ENCODE results near the gene DGKI. TPM values are rescaled to one million over a fixed set of nuclear protein-coding genes. Genes with fewer than 3 reads are reported as not detected.

DGKI gene
- total and polyA plus RNA-seq, 11 donors, result 0.36 to 4.6 (median 1.0) TPM

DNA sequence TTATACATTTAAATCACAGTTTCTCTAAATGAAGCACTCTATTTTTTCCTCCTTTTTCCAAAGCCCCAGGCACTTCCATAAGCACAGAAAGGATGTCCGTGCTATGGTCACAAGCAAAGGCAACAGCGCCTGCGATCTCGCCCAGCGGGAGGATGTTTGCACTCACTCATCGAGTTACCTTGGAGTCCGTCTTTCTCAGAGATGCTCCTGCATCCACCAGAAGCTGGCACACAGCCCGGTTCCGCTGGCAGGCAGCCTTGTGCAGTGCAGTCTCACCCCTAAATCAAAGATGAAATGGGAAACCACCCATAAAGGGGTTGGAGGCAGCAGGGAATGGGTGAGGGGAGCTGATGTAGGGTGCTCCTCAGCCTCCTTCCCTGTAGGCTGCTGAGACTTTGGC is 451.4 kb downstream of the DGKI start:
- no peaks in the 10 kb centered on the region for H3K27me3 ChIP-seq
- WGBS, 4 donors, result 80 to 85% (median 82%) methylated on average over 9 of the region's 9 CpGs
- no peaks in the 10 kb centered on the region for H3K4me1 ChIP-seq
- ATAC-seq, result no peak
- no peak overlapping the region for H3K27ac ChIP-seq
- intact Hi-C loops (cut with DNase I), result no loop called here
- H3K36me3 ChIP-seq, result no peaks in the 10 kb centered on the region
- TF ChIP-seq POLR2A (IDR thresholded peaks at IDR 0.05), result no peak
- TF ChIP-seq, protein P1, sequence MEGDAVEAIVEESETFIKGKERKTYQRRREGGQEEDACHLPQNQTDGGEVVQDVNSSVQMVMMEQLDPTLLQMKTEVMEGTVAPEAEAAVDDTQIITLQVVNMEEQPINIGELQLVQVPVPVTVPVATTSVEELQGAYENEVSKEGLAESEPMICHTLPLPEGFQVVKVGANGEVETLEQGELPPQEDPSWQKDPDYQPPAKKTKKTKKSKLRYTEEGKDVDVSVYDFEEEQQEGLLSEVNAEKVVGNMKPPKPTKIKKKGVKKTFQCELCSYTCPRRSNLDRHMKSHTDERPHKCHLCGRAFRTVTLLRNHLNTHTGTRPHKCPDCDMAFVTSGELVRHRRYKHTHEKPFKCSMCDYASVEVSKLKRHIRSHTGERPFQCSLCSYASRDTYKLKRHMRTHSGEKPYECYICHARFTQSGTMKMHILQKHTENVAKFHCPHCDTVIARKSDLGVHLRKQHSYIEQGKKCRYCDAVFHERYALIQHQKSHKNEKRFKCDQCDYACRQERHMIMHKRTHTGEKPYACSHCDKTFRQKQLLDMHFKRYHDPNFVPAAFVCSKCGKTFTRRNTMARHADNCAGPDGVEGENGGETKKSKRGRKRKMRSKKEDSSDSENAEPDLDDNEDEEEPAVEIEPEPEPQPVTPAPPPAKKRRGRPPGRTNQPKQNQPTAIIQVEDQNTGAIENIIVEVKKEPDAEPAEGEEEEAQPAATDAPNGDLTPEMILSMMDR (IDR thresholded peaks at IDR 0.05), result no peak
- no peaks in the 10 kb centered on the region for H3K9me3 ChIP-seq
- no peak for DNase-seq
- H3K4me3 ChIP-seq, result no peak overlapping the region

DNA sequence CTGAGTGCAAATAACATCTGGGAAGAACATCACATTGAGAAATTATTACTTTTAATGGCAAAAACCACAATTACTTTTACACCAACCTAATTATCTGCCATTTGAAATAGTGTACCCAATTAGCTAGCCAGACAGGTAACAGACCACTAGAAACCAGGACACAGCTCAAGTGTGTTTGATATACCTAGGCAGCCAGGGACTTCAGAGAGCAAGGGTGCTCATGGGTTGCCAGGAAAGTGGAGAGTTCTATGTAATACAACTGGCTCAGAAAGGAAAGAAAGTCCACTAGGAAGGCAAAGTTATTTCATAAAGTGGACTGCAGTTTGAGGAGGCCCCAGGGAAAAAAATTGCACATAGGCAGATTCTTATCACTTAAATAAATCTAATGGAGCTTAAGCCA is 453.2 kb downstream of the DGKI start:
- Histone ChIP-seq H3K27me3 (no peaks in the 10 kb centered on the region), H3K4me3 (no peak overlapping the region), H3K9me3 (no peaks in the 10 kb centered on the region), H3K27ac (no peak overlapping the region), H3K36me3 (no peaks in the 10 kb centered on the region), H3K4me1 (no peaks in the 10 kb centered on the region)
- no peak for DNase-seq
- no peak for ATAC-seq
- TF ChIP-seq POLR2A (IDR thresholded peaks at IDR 0.05), result no peak
- TF ChIP-seq, protein P1 (IDR thresholded peaks at IDR 0.05), result no peak
- intact Hi-C loops (cut with DNase I), result no loop called here

DNA sequence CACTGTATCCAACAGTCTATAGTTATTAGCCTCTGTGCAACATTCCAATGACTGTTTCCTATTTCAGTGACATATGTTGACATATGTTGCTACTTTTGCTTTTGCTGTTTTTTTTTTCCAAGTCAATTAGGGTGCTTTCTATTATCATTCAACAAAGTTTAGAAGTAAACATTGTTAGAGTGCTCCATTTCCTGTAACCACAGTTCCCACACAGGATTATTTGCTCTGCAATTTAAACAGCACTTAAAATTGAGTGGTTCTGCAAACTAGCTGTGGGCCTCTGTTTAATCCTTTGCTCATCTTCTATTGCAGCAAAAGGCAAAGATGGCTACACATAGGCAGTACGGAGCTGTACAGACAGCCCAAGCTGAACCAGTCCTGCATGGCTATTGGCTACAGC is 456.7 kb downstream of the DGKI start:
- Histone ChIP-seq H3K4me3 (no peak overlapping the region), H3K27ac (no peak overlapping the region), H3K27me3 (no peaks in the 10 kb centered on the region), H3K36me3 (no peaks in the 10 kb centered on the region), H3K4me1 (no peaks in the 10 kb centered on the region), H3K9me3 (no peaks in the 10 kb centered on the region)
- no peak for ATAC-seq
- 71 to 78% (median 78%) methylated on average over 1 of the region's 1 CpG for WGBS, 4 donors
- TF ChIP-seq, protein P1 (IDR thresholded peaks at IDR 0.05), result no peak
- TF ChIP-seq POLR2A (IDR thresholded peaks at IDR 0.05), result no peak
- intact Hi-C loops (cut with DNase I), result no loop called here
- DNase-seq, result no peak

DNA sequence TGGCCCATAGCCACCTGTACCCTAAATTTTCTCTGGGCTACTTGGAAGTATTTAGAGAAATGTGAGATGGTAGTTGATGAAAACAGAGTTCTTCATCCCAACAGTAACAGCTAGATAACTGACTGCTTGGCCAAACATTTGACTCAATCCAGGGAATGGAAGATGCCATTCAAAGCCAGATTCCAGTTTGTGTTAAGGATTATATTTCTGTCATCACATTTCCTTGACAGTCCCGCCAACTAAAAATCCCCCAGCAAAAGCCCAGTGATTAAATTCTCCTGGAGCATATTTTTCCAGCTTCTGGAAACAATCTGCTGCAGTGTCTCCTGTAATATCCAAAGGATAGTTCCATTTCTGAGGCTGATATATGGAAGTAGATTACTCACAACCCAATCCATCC is 457.9 kb downstream of the DGKI start:
- intact Hi-C loops (cut with DNase I), result no loop called here
- no peak for DNase-seq
- ATAC-seq, result no peak
- 73 to 85% (median 78%) methylated on average over 1 of the region's 1 CpG for WGBS, 4 donors
- TF ChIP-seq, protein P1 (IDR thresholded peaks at IDR 0.05), result no peak
- TF ChIP-seq POLR2A (IDR thresholded peaks at IDR 0.05), result no peak
- H3K36me3 ChIP-seq, result no peaks in the 10 kb centered on the region
- H3K27me3 ChIP-seq, result no peaks in the 10 kb centered on the region
- H3K4me1 ChIP-seq, result no peaks in the 10 kb centered on the region
- H3K27ac ChIP-seq, result no peak overlapping the region
- H3K9me3 ChIP-seq, result no peaks in the 10 kb centered on the region
- H3K4me3 ChIP-seq, result no peak overlapping the region
